HEK293 (cell line): ENCODE data around the gene CDC14A.

Experiments
- CTCF ChIP-seq: fragments of 450-650 bp; formaldehyde crosslinking; IDR thresholded peaks from 2 replicates; pipeline ENCODE4 v1.5.1; 2016; ENCODE audit warnings: missing biosample characterization, missing genetic modification characterization
- TCF7L2 ChIP-seq: IDR thresholded peaks from 2 replicates; pipeline ENCODE4 v1.6.1; 2011; ENCODE audit warnings: low read depth, mild to moderate bottlenecking, inconsistent platforms, low read length, moderate library complexity, borderline replicate concordance
- ZBTB26 ChIP-seq: fragments of 450-650 bp; formaldehyde crosslinking; optimal IDR thresholded peaks from 2 replicates; pipeline ENCODE3; 2016; ENCODE audit warnings: missing biosample characterization, mild to moderate bottlenecking, missing genetic modification characterization
- ZNF513 ChIP-seq: fragments of 450-650 bp; IDR thresholded peaks from 2 replicates; pipeline ENCODE4 v1.5.1; 2018; ENCODE audit warnings: missing biosample characterization, missing genetic modification characterization
- ZNF549 ChIP-seq: fragments of 450-650 bp; IDR thresholded peaks from 2 replicates; pipeline ENCODE4 v1.5.1; 2018; ENCODE audit warnings: missing biosample characterization, missing genetic modification characterization, mild to moderate bottlenecking, inconsistent platforms, moderate library complexity
- ZNF580 ChIP-seq: fragments of 450-650 bp; formaldehyde crosslinking; IDR thresholded peaks from 2 replicates; pipeline ENCODE4 v1.5.1; 2016; ENCODE audit warnings: missing biosample characterization, missing genetic modification characterization

- TF ChIP-seq ZNF549 (tag by site-specific recombination), result no peak
- no peak for TF ChIP-seq ZNF513
- no peak for TF ChIP-seq ZBTB26
- no peak for TF ChIP-seq CTCF (tag by site-specific recombination)
- no peak for TF ChIP-seq ZNF580 (tag by site-specific recombination)
- no peak for TF ChIP-seq TCF7L2
Observed at GRCh38 chr1:100440075-100440809, 87.9 kb downstream of the CDC14A start.
